Kidney epithelial cell (primary cell): Measurements from ENCODE around the gene GFRA4. TPM values are rescaled to one million over a fixed set of nuclear protein-coding genes. Genes with fewer than 3 reads are reported as not detected.

ENCODE experiments used
- DNase-seq: peaks from one replicate; pipeline ENCODE4 v3.0.0-alpha.2; 2010; ENCODE audit warnings: low read depth
- H3K27me3 ChIP-seq: 2 replicates; pipeline ENCODE4 v1.6.0; 2011; ENCODE audit warnings: low read length; ENCODE audit not compliant: control insufficient read depth, insufficient read depth
- H3K36me3 ChIP-seq: 2 replicates; pipeline ENCODE4 v1.5.1; 2011; ENCODE audit warnings: low read length; ENCODE audit not compliant: control insufficient read depth, insufficient read depth
- H3K4me3 ChIP-seq: 2 replicates; pipeline ENCODE4 v1.5.1; 2011; ENCODE audit warnings: low read depth, mild to moderate bottlenecking, control low read depth, low read length
- total RNA-seq: library from RNA; depleted of rRNA; stranded (reverse); fragments of >200 nt; gene quantifications from 2 replicates; pipeline ENCODE4 v1.2.3, GENCODE V29; 2015
- TF ChIP-seq, protein P1 (sequence below): IDR thresholded peaks from 2 replicates; pipeline ENCODE4 v1.5.1; 2011; ENCODE audit warnings: mild to moderate bottlenecking, moderate library complexity, low read length, control low read depth, inconsistent platforms; ENCODE audit not compliant: insufficient read depth, poor library complexity, severe bottlenecking

GFRA4 gene
- total RNA-seq, 1 donor from 2014 or later, result not detected

GRCh38 chr20:3661060-3661813 is 2.0 kb downstream of the GFRA4 start:
- Histone ChIP-seq H3K36me3 (no peaks in the 10 kb centered on the region), H3K27me3 (peaks cover 61% of the 10 kb centered on the region), H3K4me3 (no peak overlapping the region)
- no peak for DNase-seq
- TF ChIP-seq, protein P1, sequence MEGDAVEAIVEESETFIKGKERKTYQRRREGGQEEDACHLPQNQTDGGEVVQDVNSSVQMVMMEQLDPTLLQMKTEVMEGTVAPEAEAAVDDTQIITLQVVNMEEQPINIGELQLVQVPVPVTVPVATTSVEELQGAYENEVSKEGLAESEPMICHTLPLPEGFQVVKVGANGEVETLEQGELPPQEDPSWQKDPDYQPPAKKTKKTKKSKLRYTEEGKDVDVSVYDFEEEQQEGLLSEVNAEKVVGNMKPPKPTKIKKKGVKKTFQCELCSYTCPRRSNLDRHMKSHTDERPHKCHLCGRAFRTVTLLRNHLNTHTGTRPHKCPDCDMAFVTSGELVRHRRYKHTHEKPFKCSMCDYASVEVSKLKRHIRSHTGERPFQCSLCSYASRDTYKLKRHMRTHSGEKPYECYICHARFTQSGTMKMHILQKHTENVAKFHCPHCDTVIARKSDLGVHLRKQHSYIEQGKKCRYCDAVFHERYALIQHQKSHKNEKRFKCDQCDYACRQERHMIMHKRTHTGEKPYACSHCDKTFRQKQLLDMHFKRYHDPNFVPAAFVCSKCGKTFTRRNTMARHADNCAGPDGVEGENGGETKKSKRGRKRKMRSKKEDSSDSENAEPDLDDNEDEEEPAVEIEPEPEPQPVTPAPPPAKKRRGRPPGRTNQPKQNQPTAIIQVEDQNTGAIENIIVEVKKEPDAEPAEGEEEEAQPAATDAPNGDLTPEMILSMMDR, result no peak

DNA sequence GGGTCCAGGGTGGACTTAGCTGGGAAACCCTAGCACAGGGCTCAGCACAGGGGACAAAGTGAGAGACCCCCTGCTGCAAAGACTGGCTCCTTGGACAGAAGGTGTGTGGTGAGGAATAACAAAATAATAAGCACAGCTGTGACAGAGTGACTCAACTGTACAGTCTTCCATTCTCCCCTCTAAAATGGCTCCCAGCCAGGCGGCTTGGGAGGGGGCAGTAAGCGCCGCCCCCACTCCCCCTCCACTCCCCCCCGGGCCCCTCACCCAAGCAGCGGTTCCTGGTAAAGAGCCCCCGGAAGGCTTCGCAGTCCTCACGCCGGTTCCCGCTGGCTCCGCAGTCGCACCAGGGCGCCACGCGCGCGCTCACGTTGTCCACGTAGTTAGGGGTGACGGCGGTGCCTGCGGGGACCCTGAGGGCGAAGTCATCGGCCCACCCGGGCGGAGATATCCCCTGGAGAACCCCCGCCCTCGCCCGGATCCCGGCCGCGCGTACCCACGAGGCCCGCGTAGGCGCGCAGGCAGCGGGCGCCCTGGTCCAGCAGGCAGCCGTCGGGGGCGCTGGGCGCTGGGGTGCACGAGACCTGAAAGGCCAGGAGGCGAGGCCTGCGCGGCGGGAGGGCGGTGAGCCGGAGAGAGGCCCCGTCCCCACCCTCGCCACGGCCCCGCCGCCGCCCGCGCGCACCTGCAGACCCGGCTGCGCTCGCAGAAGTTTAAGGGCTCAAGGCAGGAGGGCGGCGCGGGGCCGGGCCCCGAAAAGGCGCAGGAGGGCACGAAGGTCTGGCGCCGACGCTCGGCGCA is 2.7 kb downstream of the GFRA4 start:
- no peak for DNase-seq
- TF ChIP-seq, protein P1, result no peak
- Histone ChIP-seq H3K27me3 (peaks cover 61% of the 10 kb centered on the region), H3K36me3 (no peaks in the 10 kb centered on the region), H3K4me3 (no peak overlapping the region)

GRCh38 chr20:3659492-3660261 is 3.5 kb downstream of the GFRA4 start:
- H3K27me3 ChIP-seq, result peaks cover 61% of the 10 kb centered on the region
- H3K4me3 ChIP-seq, result no peak overlapping the region
- TF ChIP-seq, protein P1, result no peak
- no peak for DNase-seq
- H3K36me3 ChIP-seq, result no peaks in the 10 kb centered on the region

DNA sequence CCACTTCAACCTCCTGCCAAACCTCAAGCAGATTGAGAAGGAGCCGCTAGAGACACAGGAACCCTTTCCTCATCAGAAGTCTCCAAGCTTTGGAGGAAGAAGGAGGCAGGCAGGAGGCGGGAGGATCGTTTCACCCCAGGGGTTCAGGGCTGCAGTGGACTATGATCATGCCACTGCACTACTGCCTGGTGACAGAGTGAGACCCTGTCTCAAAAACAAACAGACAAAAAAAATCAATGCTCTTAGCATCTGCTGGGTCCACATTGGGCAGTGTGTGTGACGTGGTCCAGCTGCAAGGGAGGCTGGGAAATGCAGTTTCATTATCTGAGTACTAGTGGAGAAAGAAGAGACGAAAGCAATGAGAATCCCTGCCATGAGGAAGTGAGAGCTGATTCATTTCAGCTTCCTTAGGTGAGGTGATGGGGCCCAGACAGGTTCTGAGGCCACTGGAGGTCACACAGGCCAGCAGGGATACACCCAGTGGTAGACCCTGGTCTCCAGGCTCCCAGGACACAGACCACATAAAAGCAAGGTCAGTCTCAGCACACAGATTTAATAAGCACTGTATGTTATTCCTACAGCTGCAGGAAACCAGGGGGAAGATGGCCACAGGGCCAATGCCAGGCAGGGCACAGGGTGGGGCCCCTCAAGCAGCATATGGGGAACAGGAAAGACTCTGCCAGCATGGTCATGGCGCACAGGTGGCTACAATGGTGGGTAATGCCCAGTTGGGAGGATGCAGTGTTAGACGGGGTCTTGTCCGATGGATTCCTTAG is 4.3 kb downstream of the GFRA4 start:
- Histone ChIP-seq H3K27me3 (peaks cover 61% of the 10 kb centered on the region), H3K36me3 (no peaks in the 10 kb centered on the region), H3K4me3 (no peak overlapping the region)
- DNase-seq, result no peak
- TF ChIP-seq, protein P1, result no peak

- no peak overlapping the region for H3K4me3 ChIP-seq
- H3K27me3 ChIP-seq, result peaks cover 57% of the 10 kb centered on the region
- TF ChIP-seq, protein P1, result no peak
- DNase-seq, result no peak
- H3K36me3 ChIP-seq, result no peaks in the 10 kb centered on the region
Measured at GRCh38 chr20:3658019-3658715, 5.0 kb downstream of the GFRA4 start.
